Upper lobe of left lung (tissue), 6 donors: ENCODE results near the gene ATPAF2. TPM values are rescaled to one million over a fixed set of nuclear protein-coding genes. Genes with fewer than 3 reads are reported as not detected.

Source experiments
- ATAC-seq, 2 donors: fragments of 200-7000 bp; cut with Tn5 transposase; one replicate each; pipeline ENCODE4 v1.9.1; 2022; ENCODE audit warnings: mild to moderate bottlenecking in 2 of 2, moderate library complexity in 2 of 2; ENCODE audit not compliant: low FRiP score in 2 of 2
- DNase-seq, 2 donors: peaks; one replicate each; pipeline ENCODE4 v3.0.0-alpha.2; 2019 to 2020
- H3K27ac ChIP-seq, 4 donors: fragments of 200-600 bp; sonication (generic); one replicate each; pipeline ENCODE4 v1.5.1; 2016 to 2019
- H3K27me3 ChIP-seq, 4 donors: fragments of 200-600 bp; sonication (generic); one replicate each; pipeline ENCODE4 v1.5.1; 2017 to 2019
- H3K36me3 ChIP-seq, 4 donors: fragments of 200-600 bp; sonication (generic); one replicate each; pipeline ENCODE4 v1.5.1; 2016 to 2019
- H3K4me1 ChIP-seq, 4 donors: fragments of 200-600 bp; sonication (generic); one replicate each; pipeline ENCODE4 v1.5.1; 2018 to 2019
- H3K4me3 ChIP-seq, 4 donors: fragments of 200-600 bp; sonication (generic); one replicate each; pipeline ENCODE4 v1.5.1; 2017 to 2019; ENCODE audit warnings: mild to moderate bottlenecking in 2 of 4, moderate library complexity in 1 of 4
- H3K9me3 ChIP-seq, 4 donors: fragments of 200-600 bp; sonication (generic); one replicate each; pipeline ENCODE4 v1.5.1; 2018 to 2019
- CTCF ChIP-seq, 6 experiments: fragments of 450-650 bp in 4 of 6; fragments of 200-600 bp in 2 of 6; sonication (generic) in 2 of 6; IDR thresholded peaks; one replicate each; pipeline ENCODE4 v1.5.1; 2016 to 2019; ENCODE audit warnings: antibody characterized with exemption in 6 of 6
- EP300 ChIP-seq, 4 donors: sonication (generic); formaldehyde crosslinking; IDR thresholded peaks; one replicate each; pipeline ENCODE4 v1.5.1; 2017; ENCODE audit warnings: antibody characterized with exemption in 4 of 4, control low read depth in 2 of 4
- POLR2A ChIP-seq, 4 donors: fragments of 450-650 bp; IDR thresholded peaks; one replicate each; pipeline ENCODE4 v1.5.1; 2016 to 2017; ENCODE audit warnings: antibody characterized with exemption in 4 of 4, mild to moderate bottlenecking in 2 of 4
- POLR2AphosphoS5 ChIP-seq, 2 donors: sonication (generic); formaldehyde crosslinking; IDR thresholded peaks; one replicate each; pipeline ENCODE4 v1.5.1; 2017; ENCODE audit warnings: antibody characterized with exemption in 2 of 2
- WGBS, 2 donors: methylation state at CpG; one replicate each; pipeline ENCODE4 v1.1.5; 2017 to 2018; 5-methylcytosine and 5-hydroxymethylcytosine counted together
- total RNA-seq, 6 donors: library from RNA; depleted of rRNA in 4 of 6; stranded (reverse); fragments of >200 nt in 4 of 6; gene quantifications; one replicate each; pipeline versions ENCODE4 v1.1.0 to v1.2.1, GENCODE V29; 2016 to 2021
- donor health status: DM: no; HTN: no; CAD: no; lungs with moderate emphysema.
- donor health status: DM: no; HTN: yes; CAD: no; lungs with severe emphysema.

ATPAF2 gene
- total RNA-seq, 6 donors from 2014 or later, result 19.2 to 68.1 (median 30.7) TPM

DNA sequence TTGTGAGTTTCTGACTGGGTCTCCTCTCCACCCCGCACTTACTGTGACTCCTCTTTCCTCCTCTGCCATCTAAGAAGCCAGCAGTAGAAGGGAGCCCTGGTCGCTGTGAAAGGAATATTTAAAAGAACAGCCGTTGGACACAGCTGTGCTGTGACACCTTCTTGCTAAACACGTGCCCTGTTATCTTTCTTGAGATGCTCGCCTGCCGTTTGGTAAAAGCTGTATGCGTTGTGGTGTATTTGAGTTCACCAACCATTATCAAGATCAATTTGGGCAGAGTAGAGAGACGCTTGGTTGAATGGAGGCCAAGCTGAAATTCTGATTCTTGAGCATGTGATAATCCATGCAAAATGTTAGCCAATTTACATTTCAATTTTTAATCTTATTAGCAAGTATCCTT is 4.0 kb upstream of the ATPAF2 start:
- TF ChIP-seq EP300 (IDR thresholded peaks at IDR 0.05) (no peak), POLR2A (IDR thresholded peaks at IDR 0.05) (no peak), POLR2AphosphoS5 (IDR thresholded peaks at IDR 0.05) (no peak), CTCF (IDR thresholded peaks at IDR 0.05) (no peak)
- ATAC-seq, result no peak
- WGBS, 2 donors, result 84 to 90% methylated on average over 8 of the region's 8 CpGs
- Histone ChIP-seq H3K4me1 (peaks cover 19 to 28% (median 20%) of the 10 kb centered on the region in 4 donors), H3K27ac (no peak overlapping the region), H3K36me3 (peaks cover 5 to 24% (median 11%) of the 10 kb centered on the region in 4 donors), H3K9me3 (no peaks in the 10 kb centered on the region), H3K4me3 (no peak overlapping the region), H3K27me3 (no peaks in the 10 kb centered on the region)
- DNase-seq, result no peak

- DNase-seq (no peak), ATAC-seq (no peak)
- Histone ChIP-seq H3K4me3 (no peak overlapping the region), H3K4me1 (peaks cover 24 to 38% (median 30%) of the 10 kb centered on the region in 4 donors), H3K36me3 (peaks cover 0 to 17% (median 7%) of the 10 kb centered on the region in 4 donors), H3K9me3 (no peaks in the 10 kb centered on the region), H3K27me3 (no peaks in the 10 kb centered on the region), H3K27ac (no peak overlapping the region)
- 48 to 53% methylated on average over 1 of the region's 1 CpG for WGBS, 2 donors
- TF ChIP-seq CTCF (IDR thresholded peaks at IDR 0.05), result no peak
- no peak for TF ChIP-seq EP300 (IDR thresholded peaks at IDR 0.05)
- TF ChIP-seq POLR2A (IDR thresholded peaks at IDR 0.05), result no peak
- TF ChIP-seq POLR2AphosphoS5 (IDR thresholded peaks at IDR 0.05), result no peak
Measured at GRCh38 chr17:18041776-18042175, 2.8 kb upstream of the ATPAF2 start.

DNA sequence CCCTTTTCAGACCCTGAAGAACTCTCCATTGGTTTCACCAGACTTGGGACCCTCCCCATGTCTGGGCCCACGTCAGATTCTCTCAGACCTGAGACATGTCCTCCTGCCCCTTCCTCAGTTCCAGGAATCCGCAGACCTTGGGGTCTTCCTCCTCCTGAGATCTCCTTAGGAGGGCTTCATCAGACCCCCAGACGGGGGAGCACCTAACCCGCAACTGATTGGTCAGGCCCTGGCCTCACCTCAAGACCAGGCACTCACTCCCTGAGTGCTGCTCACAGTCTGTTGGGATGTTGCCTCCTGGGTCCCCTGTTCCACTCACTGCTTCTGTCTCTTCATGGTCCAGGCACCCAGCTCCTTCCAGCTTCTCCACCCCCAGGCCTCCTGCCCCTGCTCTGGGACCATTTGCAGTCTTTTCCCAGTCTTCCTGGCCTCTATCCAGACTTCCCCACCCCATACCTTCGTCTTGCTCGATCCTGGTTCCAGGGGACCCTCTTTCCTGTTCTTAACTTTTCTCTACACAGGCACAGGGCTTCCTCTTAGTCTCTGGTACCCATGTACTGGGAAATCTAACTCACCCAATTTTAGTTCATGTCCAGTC is 1.4 kb upstream of the ATPAF2 start:
- Histone ChIP-seq H3K27ac (peak overlapping the region in 3 of 4 donors; percentile 71 to 92 (median 76)), H3K4me1 (peaks cover 24 to 38% (median 30%) of the 10 kb centered on the region in 4 donors), H3K36me3 (peaks cover 0 to 4% (median 0%) of the 10 kb centered on the region in 4 donors), H3K4me3 (peak overlapping the region; percentile 78 to 97 (median 92)), H3K9me3 (no peaks in the 10 kb centered on the region), H3K27me3 (no peaks in the 10 kb centered on the region)
- no peak for TF ChIP-seq POLR2AphosphoS5 (IDR thresholded peaks at IDR 0.05)
- TF ChIP-seq CTCF (IDR thresholded peaks at IDR 0.05), result no peak
- ATAC-seq (no peak), DNase-seq (no peak)
- 28 to 31% methylated on average over 6 of the region's 6 CpGs for WGBS, 2 donors

GRCh38 chr17:18039535-18040260 is 730 bp upstream of the ATPAF2 start:
- TF ChIP-seq EP300 (IDR thresholded peaks at IDR 0.05) (no peak), POLR2AphosphoS5 (IDR thresholded peaks at IDR 0.05) (no peak), POLR2A (IDR thresholded peaks at IDR 0.05) (no peak), CTCF (IDR thresholded peaks at IDR 0.05) (no peak)
- DNase-seq (peak; percentile 42 to 93), ATAC-seq (peak in 1 of 2 donors; percentile 68)
- H3K36me3 ChIP-seq, result no peaks in the 10 kb centered on the region
- peaks cover 24 to 38% (median 30%) of the 10 kb centered on the region in 4 donors for H3K4me1 ChIP-seq
- H3K4me3 ChIP-seq, result peak overlapping the region; percentile 78 to 97 (median 92)
- H3K27me3 ChIP-seq, result no peaks in the 10 kb centered on the region
- WGBS, 2 donors, result 0 to 1% methylated on average over 1 to 25 of the region's 81 CpGs
- H3K27ac ChIP-seq, result peak overlapping the region; percentile 71 to 92 (median 78)
- no peaks in the 10 kb centered on the region for H3K9me3 ChIP-seq
